K562 (cell line): ENCODE data around the gene RBFOX2. TPM values are rescaled to one million over a fixed set of nuclear protein-coding genes. Genes with fewer than 3 reads are reported as not detected.

Experiments
- ATAC-seq: fragments of 200-7000 bp; cut with Tn5 transposase; 3 replicates; pipeline ENCODE4 v1.9.1; 2020; ENCODE audit warnings: moderate library complexity
- BruUV-seq: library from RNA; stranded (reverse); fragments of 400-500 nt; replicated peaks from 2 replicates; lab custom pipeline; 2021; lab: Mats Ljungman, UMichigan
- CTCF ChIA-PET: fragments of 300-600 bp; formaldehyde crosslinking; extraction: SDS; loops from one replicate; lab custom pipeline; 2021; ENCODE audit warnings: low intra/inter-chr PET ratio; lab: Yijun Ruan, JAX
- POLR2A ChIA-PET: fragments of 300-600, 350-650 bp; sonication (Branson Sonifier 250); formaldehyde crosslinking; extraction: SDS; loops from one replicate; lab custom pipeline; 2021; ENCODE audit warnings: antibody characterized with exemption, inconsistent platforms; lab: Yijun Ruan, JAX
- DNase-seq, 4 experiments: peaks; one replicate each; pipeline versions ENCODE4 v3.0.0 to v3.0.0-alpha.2; 2011 to 2018; ENCODE audit warnings: low spot score in 3 of 4, mixed read lengths in 3 of 4; ENCODE audit errors: extremely low read depth in 1 of 4
- FAIRE-seq: peaks from 2 replicates; lab custom pipeline; 2011; peaks lifted over from hg19 to GRCh38; lab: Jason Lieb, UNC
- H2AFZ ChIP-seq: 2 replicates; pipeline ENCODE4 v1.6.0; 2011; ENCODE audit warnings: low read depth, low read length, control low read depth, inconsistent platforms
- H3K27ac ChIP-seq: fragments of 200-600 bp; 3 replicates; pipeline ENCODE4 v1.8.0; 2011; ENCODE audit warnings: low read depth, mild to moderate bottlenecking, control low read depth, inconsistent platforms, low read length, moderate library complexity, mixed read lengths; ENCODE audit errors: extremely low read depth
- H3K27me3 ChIP-seq, 2 experiments: fragments of 300-600 bp in 1 of 2; 2 replicates in 1 of 2; 3 replicates in 1 of 2; pipeline versions ENCODE4 v1.6.0 to v1.8.0; 2011; ENCODE audit warnings: inconsistent platforms in 2 of 2, low read length in 2 of 2, mild to moderate bottlenecking in 1 of 2, mixed read lengths in 1 of 2, moderate library complexity in 1 of 2; ENCODE audit not compliant: control insufficient read depth in 2 of 2, insufficient read depth in 2 of 2
- H3K36me3 ChIP-seq: fragments of 300-600 bp; 3 replicates; pipeline ENCODE4 v1.8.0; 2011; ENCODE audit warnings: mild to moderate bottlenecking, low read length, inconsistent platforms; ENCODE audit not compliant: control insufficient read depth, insufficient read depth
- H3K4me1 ChIP-seq, 2 experiments: fragments of 200-600 bp in 1 of 2; replicated peaks in 1 of 2; 2 replicates in 1 of 2; 3 replicates in 1 of 2; pipeline versions ENCODE4 v1.5.1 to v1.8.0; 2011; ENCODE audit warnings: inconsistent platforms in 2 of 2, low read length in 2 of 2, mild to moderate bottlenecking in 1 of 2, mixed read lengths in 1 of 2, moderate library complexity in 1 of 2; ENCODE audit not compliant: control insufficient read depth in 2 of 2, insufficient read depth in 2 of 2
- H3K4me2 ChIP-seq: 2 replicates; pipeline ENCODE4 v1.6.1; 2011; ENCODE audit warnings: low read length, control low read depth, inconsistent platforms, mixed read lengths; ENCODE audit not compliant: insufficient read depth
- H3K4me3 ChIP-seq: fragments of 200-600 bp; sonication (generic), shearing (Covaris generic); 2 replicates; pipeline ENCODE4 v1.5.1; 2016; ENCODE audit warnings: control low read depth, inconsistent platforms
- H3K79me2 ChIP-seq: fragments of 200-600 bp; 3 replicates; pipeline ENCODE4 v1.8.0; 2011; ENCODE audit warnings: low read length, inconsistent platforms; ENCODE audit not compliant: control insufficient read depth, insufficient read depth
- H3K9ac ChIP-seq, 2 experiments: 2 replicates each; pipeline versions ENCODE4 v1.6.0 to v1.6.1; 2011; ENCODE audit warnings: low read depth in 2 of 2, low read length in 2 of 2, control low read depth in 1 of 2, inconsistent platforms in 1 of 2, mild to moderate bottlenecking in 1 of 2, mixed read lengths in 1 of 2; ENCODE audit not compliant: insufficient read depth in 1 of 2
- H3K9me1 ChIP-seq: one replicate; pipeline ENCODE4 v1.6.0; 2011; ENCODE audit warnings: inconsistent platforms, mild to moderate bottlenecking, low read length, moderate library complexity; ENCODE audit not compliant: control insufficient read depth, insufficient read depth
- H3K9me3 ChIP-seq: replicated peaks from 2 replicates; pipeline ENCODE4 v1.5.1; 2011; ENCODE audit warnings: low read depth, low read length, inconsistent platforms; ENCODE audit not compliant: control insufficient read depth, insufficient read depth
- H4K20me1 ChIP-seq: replicated peaks from 2 replicates; pipeline ENCODE4 v1.6.1; 2011; ENCODE audit warnings: low read length, inconsistent platforms, mixed read lengths; ENCODE audit not compliant: control insufficient read depth, insufficient read depth
- ELF4 ChIP-seq: fragments of 450-650 bp; formaldehyde crosslinking; IDR thresholded peaks from 2 replicates; pipeline ENCODE4 v1.4.0; 2022; ENCODE audit warnings: missing genetic modification characterization
- PHB ChIP-seq: fragments of 250-450 bp; sonication (Bioruptor Pico); IDR thresholded peaks from 2 replicates; pipeline ENCODE4 v1.5.0; 2021
- RBM25 ChIP-seq: fragments of 200-400 bp; formaldehyde crosslinking; IDR thresholded peaks from 2 replicates; pipeline ENCODE4 v1.6.1; 2018; ENCODE audit warnings: low read length, low read depth, moderate library complexity; ENCODE audit not compliant: severe bottlenecking
- ZNF217 ChIP-seq: sonication (generic); formaldehyde crosslinking; IDR thresholded peaks from 2 replicates; pipeline ENCODE4 v1.8.0; 2022; ENCODE audit warnings: mild to moderate bottlenecking, missing genetic modification reagents
- ZSCAN29 ChIP-seq: fragments of 450-650 bp; IDR thresholded peaks from 2 replicates; pipeline ENCODE4 v1.6.1; 2017
- WGBS: fragments of 100-300 bp; shearing (Covaris generic); methylation state at CpG from one replicate; pipeline ENCODE4 v1.1.6; 2016; ENCODE audit warnings: low coverage, mixed read lengths; ENCODE audit not compliant: insufficient coverage; ENCODE audit errors: missing lambda C conversion rate; 5-methylcytosine and 5-hydroxymethylcytosine counted together
- in situ Hi-C: fragments of 300-500 bp; cut with MboI; formaldehyde crosslinking; loops from 4 replicates; pipeline ENCODE4 v1.15.0; 2018; ENCODE audit warnings: inconsistent platforms, mixed read lengths
- intact Hi-C: fragments of 100-400 bp; cut with micrococcal nuclease; formaldehyde crosslinking; loops from 2 replicates; pipeline ENCODE4 v1.14.2; 2022
- polyA plus RNA-seq, 8 experiments: library from polyadenylated mRNA; depleted of rRNA in 4 of 8; stranded (reverse) in 5 of 8; unstranded in 3 of 8; fragments of >200 nt; fragmentation: Nextera tagmentation in 2 of 8; fragmentation: Illumina TruSeq in 1 of 8; extraction: Ambion mirVana in 2 of 8; extraction: Trizol in 1 of 8; gene quantifications; 2 replicates each; pipeline versions ENCODE4 v1.2.1 to v1.2.3, GENCODE V29; 2011 to 2014; ENCODE audit warnings: inconsistent platforms in 1 of 8, missing spikeins in 1 of 8
- total RNA-seq, 7 experiments: library from RNA; depleted of rRNA in 6 of 7; stranded (reverse); fragments of >200 nt in 6 of 7; fragmentation: Illumina TruSeq in 2 of 7; extraction: Trizol in 2 of 7; gene quantifications; 2 replicates each; pipeline versions ENCODE4 v1.2.1 to v1.2.3, GENCODE V29; 2011 to 2021; ENCODE audit warnings: low replicate concordance in 1 of 7
- TF ChIP-seq, protein P1 (sequence below): sonication (generic); formaldehyde crosslinking; IDR thresholded peaks from 2 replicates; pipeline ENCODE4 v1.8.1; 2023; ENCODE audit warnings: mild to moderate bottlenecking, missing genetic modification reagents

The RBFOX2 gene
- total and polyA plus RNA-seq, 9 of the 15 experiments (the other 6 are each of a cell fraction or from before 2014, with no cell fraction given) = 5.8 to 24.8 (median 14.2) TPM

DNA sequence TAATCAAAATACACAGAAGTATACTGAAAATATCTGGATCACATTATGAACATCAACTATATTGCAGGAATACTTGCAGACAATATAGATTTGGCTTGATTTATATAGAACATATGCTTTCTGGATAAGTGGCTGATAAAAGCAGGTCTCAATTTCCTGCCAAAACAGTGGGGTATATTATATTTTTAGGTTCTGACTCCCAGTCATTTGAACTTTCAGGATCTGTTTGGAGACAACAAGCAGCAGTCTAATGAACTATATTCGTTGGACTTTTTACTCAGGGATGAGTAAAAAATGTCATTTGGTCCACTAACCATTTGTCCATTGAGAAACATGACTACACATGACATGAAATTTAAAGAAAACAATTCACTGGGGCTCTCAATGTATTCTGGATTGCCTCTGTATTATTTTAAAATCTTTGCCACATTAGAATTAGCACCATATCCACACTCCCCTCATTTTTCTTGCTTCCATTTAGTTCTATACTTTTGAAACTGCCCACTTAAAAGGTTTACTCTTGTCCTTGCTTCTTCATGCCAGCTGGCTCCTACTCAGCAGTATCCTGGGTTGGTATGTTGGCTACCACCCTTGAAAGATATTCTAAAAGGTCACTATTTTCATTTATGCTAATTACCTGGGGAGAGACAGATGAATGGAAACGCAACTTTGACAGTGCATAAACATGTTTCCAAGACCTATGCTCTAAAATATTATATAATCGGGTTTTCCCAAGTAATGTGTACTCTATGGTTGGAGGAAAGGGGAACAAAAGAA is 157.9 kb downstream of the RBFOX2 start:
- DNase-seq = no peak
- WGBS = 35% methylated on average over 3 of the region's 3 CpGs
- POLR2A ChIA-PET = interaction anchor here (1.0 kb wide), 1 partner anchor 9 kb away, joined by 4 read pairs; no protein-coding TSS in a partner anchor
- no peak overlapping the region for H3K4me3 ChIP-seq
- H3K36me3 ChIP-seq = no peaks in the 10 kb centered on the region
- intact Hi-C loops (no loop called here), in situ Hi-C loops (no loop called here)
- H3K9me1 ChIP-seq = no peaks in the 10 kb centered on the region
- no peaks in the 10 kb centered on the region for H4K20me1 ChIP-seq
- ATAC-seq = no peak
- CTCF ChIA-PET = no interaction called here
- H3K9ac ChIP-seq = no peak overlapping the region
- no peak overlapping the region for H2AFZ ChIP-seq
- no peak for FAIRE-seq
- no peaks in the 10 kb centered on the region for H3K27me3 ChIP-seq
- 0 out of 5 replicates have a peak, but pooled peaks cover 0 to 3% of the 10 kb centered on the region in 2 experiments for H3K4me1 ChIP-seq
- BruUV-seq = no TSS peak
- TF ChIP-seq ZSCAN29 = no peak
- TF ChIP-seq PHB (CRISPR knock-in tag) = no peak
- TF ChIP-seq RBM25 = no peak
- TF ChIP-seq ZNF217 (CRISPR knock-in tag) = no peak
- no peak for TF ChIP-seq ELF4 (CRISPR knock-in tag)
- TF ChIP-seq, protein P1, sequence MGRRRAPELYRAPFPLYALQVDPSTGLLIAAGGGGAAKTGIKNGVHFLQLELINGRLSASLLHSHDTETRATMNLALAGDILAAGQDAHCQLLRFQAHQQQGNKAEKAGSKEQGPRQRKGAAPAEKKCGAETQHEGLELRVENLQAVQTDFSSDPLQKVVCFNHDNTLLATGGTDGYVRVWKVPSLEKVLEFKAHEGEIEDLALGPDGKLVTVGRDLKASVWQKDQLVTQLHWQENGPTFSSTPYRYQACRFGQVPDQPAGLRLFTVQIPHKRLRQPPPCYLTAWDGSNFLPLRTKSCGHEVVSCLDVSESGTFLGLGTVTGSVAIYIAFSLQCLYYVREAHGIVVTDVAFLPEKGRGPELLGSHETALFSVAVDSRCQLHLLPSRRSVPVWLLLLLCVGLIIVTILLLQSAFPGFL (CRISPR knock-in tag) = no peak
- H3K9me3 ChIP-seq = no peaks in the 10 kb centered on the region
- no peak overlapping the region for H3K4me2 ChIP-seq
- H3K27ac ChIP-seq = no peak overlapping the region
- no peaks in the 10 kb centered on the region; the same call in 2 of the 3 replicates for H3K79me2 ChIP-seq
